ENCODE data around the gene METTL16. TPM values are rescaled to one million over a fixed set of nuclear protein-coding genes. Genes with fewer than 3 reads are reported as not detected.
"Not testable (repeated sequence)": the region's sequence is repeated elsewhere in the genome, so short reads cannot be mapped to it uniquely, and the experiment has no call there.

Gene METTL16, protein sequence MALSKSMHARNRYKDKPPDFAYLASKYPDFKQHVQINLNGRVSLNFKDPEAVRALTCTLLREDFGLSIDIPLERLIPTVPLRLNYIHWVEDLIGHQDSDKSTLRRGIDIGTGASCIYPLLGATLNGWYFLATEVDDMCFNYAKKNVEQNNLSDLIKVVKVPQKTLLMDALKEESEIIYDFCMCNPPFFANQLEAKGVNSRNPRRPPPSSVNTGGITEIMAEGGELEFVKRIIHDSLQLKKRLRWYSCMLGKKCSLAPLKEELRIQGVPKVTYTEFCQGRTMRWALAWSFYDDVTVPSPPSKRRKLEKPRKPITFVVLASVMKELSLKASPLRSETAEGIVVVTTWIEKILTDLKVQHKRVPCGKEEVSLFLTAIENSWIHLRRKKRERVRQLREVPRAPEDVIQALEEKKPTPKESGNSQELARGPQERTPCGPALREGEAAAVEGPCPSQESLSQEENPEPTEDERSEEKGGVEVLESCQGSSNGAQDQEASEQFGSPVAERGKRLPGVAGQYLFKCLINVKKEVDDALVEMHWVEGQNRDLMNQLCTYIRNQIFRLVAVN
- 10 to 100 TPM; 15.1 to 31.5 (median 20.3) TPM for total RNA-seq

DNA sequence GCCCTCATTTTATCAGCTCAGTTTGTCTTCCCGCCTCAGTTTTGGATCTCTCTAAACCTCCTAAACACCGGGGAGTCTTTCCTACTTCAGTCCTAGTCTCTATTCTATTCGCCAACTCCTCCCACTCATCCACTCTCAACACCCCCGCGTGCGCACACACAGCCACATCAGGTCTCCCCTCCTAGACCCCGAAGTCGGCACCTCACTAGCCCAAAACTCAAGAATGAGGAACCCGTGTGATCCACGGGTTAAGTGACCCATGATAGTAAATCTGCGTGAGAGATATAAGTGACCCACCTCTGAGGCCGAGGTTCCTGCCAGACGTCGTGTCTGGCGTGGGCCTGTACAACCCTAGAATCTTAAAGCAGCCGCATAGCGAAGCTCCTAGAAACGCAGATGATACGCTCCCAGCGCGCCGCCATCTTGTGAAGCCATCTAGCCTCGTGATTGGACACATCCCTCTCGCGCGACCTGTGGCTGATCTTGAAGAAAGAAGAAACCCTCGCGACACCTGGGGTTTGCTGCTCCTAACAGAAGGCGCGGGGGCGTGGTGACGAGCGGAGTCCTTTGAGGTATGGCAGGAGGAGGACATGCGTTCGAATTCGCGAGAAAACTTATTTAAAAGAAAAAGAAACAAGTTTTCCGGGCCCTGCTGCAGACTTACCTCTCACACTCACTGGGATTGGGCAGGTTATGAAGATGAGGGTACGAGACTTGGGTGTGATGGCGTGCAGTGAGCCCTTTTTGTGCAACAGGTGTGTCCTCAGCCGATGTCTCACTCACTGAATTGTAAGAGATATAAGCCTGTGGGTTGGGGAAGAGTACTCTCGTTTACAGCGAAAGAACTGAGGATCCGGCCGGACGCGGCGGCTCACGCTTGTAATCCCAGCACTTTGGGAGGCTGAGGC, at the start of gene METTL16:
Gene METTL16, minus strand, starts transcription at position 427 of the 908 bp plus-strand sequence. CDS start 9,557 bp downstream, outside the sequence.
- peak; percentile 97 to 99 (median 98) for ATAC-seq (replicated peaks in 6 of 8)
- peak within 1 kb of the TSS; percentile 94 to 99 for H3K27ac ChIP-seq
- 0 to 1% (median 0%) methylated on average over 1 to 25 of the region's 49 CpGs for WGBS, 10 experiments
- H3K4me1 ChIP-seq (replicated peaks in 1 of 2) = peaks cover 0 to 9% of the 10 kb centered on the region in 2 donors
- H3K4me3 ChIP-seq = peak within 1 kb of the TSS; percentile 68 to 96 (median 81)
- in situ Hi-C loops (cut with MboI; ENCODE audit: low pct_unique_long_range_greater_than_20kb in 2 of 9, low sequenced_read_pairs in 9 of 9, unreplicated experiment in 9 of 9) = no loop called here

DNA sequence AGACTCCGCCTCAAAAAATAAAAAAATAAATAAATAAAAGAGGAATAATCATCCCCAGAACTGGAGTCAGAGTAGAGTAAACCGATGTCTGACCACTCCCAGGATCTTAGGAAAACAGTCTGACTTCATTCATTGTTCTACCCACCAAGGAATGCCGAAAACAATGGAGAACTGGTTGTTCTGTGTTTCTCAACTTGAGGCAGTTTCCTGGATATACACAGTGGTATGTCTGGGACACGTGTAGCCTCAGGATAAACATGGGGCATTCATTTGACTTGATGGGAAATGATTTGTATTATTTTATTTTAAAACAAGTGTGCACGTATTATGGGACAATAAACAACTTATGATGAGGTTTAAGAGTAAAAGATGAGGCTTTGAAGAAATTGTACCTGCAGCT, 49.0 kb upstream of the METTL16 start:
- in situ Hi-C loops (cut with MboI; ENCODE audit: low pct_unique_long_range_greater_than_20kb in 2 of 9, low sequenced_read_pairs in 9 of 9, unreplicated experiment in 9 of 9) = no loop called here
- 56 to 100% (median 92%) methylated on average over 1 to 5 of the region's 5 CpGs; no CpG with 5 or more reads in 1 of the 10 experiments for WGBS, 10 experiments
- H3K4me3 ChIP-seq = no peak overlapping the region
- ATAC-seq (replicated peaks in 6 of 8) = no peak
- peaks cover 3 to 5% of the 10 kb centered on the region in 2 donors for H3K4me1 ChIP-seq (replicated peaks in 1 of 2)
- no peak overlapping the region for H3K27ac ChIP-seq

DNA sequence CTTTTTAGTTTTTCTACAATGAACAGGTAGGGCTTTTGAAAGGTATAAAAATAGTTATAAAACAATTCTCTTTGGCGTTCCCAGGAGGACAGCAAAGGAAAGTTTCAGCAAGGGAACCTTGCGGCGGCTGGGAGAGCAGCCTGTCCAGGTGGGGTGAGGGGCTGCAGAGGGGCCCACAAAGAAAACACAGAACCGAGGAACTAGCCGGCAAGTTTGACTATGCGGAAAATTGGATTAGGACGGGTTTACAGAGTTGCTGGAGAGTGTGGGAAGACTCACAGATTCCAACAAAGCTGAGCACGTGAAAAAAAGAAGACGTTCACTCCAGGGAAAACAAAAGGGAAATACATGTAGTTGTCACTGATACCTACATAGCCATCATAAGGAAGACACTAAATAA, 40.2 kb upstream of the METTL16 start:
- in situ Hi-C loops (cut with MboI; ENCODE audit: low pct_unique_long_range_greater_than_20kb in 2 of 9, low sequenced_read_pairs in 9 of 9, unreplicated experiment in 9 of 9) = no loop called here
- WGBS, 10 experiments = 0 to 58% (median 34%) methylated on average over 1 to 9 of the region's 9 CpGs; no CpG with 5 or more reads in 2 of the 10 experiments
- H3K4me1 ChIP-seq (replicated peaks in 1 of 2) = no peaks in the 10 kb centered on the region
- no peak overlapping the region for H3K4me3 ChIP-seq
- no peak for ATAC-seq (replicated peaks in 6 of 8)
- H3K27ac ChIP-seq = no peak overlapping the region

DNA sequence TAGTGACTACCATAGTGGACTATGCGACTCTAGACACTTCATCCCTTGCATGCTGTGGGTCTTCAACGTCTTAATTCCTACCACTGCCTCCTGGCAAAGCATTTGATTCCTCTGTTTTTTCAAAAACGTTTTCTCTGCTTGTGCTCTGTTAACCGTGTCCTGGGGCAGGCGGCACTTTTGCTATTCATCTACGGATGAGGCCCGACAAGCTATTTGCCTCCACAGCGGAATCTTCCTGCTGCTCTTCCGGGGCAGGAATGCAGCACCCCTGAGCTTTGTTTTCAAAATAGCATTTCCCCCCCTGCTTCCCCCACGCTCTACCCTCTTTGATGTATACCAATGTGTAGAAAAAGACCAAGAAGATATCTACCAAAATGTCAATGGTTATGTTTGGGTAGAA, 39.8 kb upstream of the METTL16 start:
- Histone ChIP-seq H3K4me3 (no peak overlapping the region), H3K27ac (no peak overlapping the region), H3K4me1 (replicated peaks in 1 of 2) (no peaks in the 10 kb centered on the region)
- WGBS, 10 experiments = 0 to 40% (median 24%) methylated on average over 1 to 10 of the region's 10 CpGs; no CpG with 5 or more reads in 1 of the 10 experiments
- in situ Hi-C loops (cut with MboI; ENCODE audit: low pct_unique_long_range_greater_than_20kb in 2 of 9, low sequenced_read_pairs in 9 of 9, unreplicated experiment in 9 of 9) = no loop called here
- no peak for ATAC-seq (replicated peaks in 6 of 8)

DNA sequence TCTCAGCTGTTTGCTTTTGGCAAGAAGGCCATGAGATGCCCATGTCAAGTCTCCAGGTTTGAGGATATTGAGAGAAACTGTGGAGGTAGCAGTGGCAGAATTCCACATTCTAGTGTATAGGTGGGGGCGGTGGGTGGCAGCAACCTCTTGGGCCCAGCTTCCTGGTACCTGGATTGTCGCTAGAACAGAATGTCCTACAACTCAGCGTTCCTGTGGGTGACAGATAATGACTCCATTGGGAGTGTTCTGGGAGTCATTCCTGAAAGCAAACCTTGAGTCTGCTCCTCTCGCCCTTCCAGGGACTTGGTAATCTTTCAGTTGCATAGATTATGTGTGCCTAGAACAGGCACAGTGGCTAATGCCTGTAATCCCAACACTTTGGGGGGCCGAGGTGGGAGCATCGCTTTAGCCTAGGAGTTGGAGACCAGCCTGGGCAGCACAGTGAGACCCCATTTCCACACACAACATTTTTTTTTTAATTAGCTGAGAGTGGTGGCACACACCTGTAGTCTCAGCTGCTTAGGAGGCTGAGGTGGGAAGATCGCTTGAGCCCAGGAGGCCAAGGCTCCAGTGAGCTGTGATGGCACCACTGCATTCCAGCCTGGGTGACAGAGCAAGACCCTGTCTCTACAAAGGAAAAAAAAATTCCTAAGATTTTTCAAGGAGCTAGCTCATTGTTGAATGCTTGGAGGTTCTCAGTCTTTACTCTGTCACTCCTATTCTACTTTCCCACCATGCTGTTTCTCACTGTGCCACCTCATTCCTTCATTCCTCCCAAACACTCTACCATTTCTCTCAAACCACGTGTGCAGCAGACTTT, 37.9 kb upstream of the METTL16 start:
- in situ Hi-C loops (cut with MboI; ENCODE audit: low pct_unique_long_range_greater_than_20kb in 2 of 9, low sequenced_read_pairs in 9 of 9, unreplicated experiment in 9 of 9) = no loop called here
- ATAC-seq (replicated peaks in 6 of 8) = no peak
- Histone ChIP-seq H3K4me1 (replicated peaks in 1 of 2) (no peaks in the 10 kb centered on the region), H3K27ac (no peak overlapping the region), H3K4me3 (no peak overlapping the region)
- 0 to 100% (median 75%) methylated on average over 1 to 6 of the region's 8 CpGs; no CpG with 5 or more reads in 2 of the 10 experiments for WGBS, 10 experiments

DNA sequence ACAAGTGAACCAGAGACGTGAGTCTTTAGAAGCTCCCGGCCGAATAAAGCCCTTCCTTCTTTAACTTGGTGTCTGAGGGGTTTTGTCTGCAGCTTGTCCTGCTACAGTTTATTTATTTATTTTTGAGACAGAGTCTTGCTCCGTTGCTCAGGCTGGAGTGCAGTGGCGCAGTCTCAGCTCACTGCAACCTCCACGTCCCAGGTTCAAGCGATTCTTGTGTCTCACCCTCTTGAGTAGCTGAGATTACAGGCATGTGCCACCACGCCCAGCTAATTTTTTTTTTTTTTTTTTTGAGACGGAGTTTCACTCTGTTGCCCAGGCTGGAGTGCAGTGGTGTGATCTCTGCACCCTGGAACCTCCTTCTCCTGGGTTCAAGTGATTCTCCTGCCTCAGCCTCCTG, 36.3 kb upstream of the METTL16 start:
- peak in 2 of 8 experiments; percentile 23 to 25 for ATAC-seq (replicated peaks in 6 of 8)
- in situ Hi-C loops (cut with MboI; ENCODE audit: low pct_unique_long_range_greater_than_20kb in 2 of 9, low sequenced_read_pairs in 9 of 9, unreplicated experiment in 9 of 9); H3K4me1 ChIP-seq (replicated peaks in 1 of 2); H3K27ac ChIP-seq; H3K4me3 ChIP-seq: not testable (repeated sequence)
- WGBS, 10 experiments = 70 to 90% (median 83%) methylated on average over 2 to 9 of the region's 9 CpGs; no CpG with 5 or more reads in 4 of the 10 experiments

DNA sequence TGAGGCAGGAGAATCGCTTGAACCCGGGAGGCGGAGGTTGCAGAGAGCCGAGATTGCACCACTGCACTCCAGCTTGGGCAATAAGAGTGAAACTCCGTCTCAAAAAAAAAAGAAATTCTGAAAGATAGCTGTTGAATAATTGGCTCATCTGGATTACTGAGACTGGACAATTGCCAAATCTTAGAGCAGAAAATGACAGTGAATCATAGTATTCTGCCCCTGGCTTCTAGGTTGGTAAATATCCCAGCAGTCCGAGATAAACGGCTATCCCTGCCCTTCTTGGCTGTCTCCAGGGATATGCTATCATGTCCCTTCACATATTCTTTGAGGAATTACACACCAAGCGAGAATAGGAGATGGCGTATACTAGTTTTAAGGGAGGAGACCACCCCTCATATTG, 35.5 kb upstream of the METTL16 start:
- WGBS, 10 experiments = 20 to 100% (median 92%) methylated on average over 1 to 9 of the region's 9 CpGs; no CpG with 5 or more reads in 1 of the 10 experiments

DNA sequence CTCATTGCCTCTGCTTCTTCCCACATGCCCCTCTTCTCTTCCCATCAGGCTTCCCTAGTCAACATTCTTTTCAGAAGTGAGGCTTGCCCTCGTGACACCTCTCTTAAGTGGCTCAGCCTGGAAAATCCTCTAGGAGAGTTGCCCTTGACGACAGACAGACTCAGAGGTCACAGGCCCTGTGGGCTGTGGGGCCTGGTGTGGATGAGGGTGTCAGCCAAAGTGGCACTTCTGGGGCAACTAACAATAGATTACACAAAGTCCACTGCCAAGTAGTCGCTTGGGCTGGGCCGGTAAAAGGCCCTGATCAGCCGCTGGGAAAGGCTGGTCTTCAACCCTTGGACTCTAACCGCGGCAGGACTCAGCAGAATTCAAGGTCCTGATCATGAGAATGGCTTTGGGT, 33.7 kb upstream of the METTL16 start:
- in situ Hi-C loops (cut with MboI; ENCODE audit: low pct_unique_long_range_greater_than_20kb in 2 of 9, low sequenced_read_pairs in 9 of 9, unreplicated experiment in 9 of 9) = no loop called here
- ATAC-seq (replicated peaks in 6 of 8) = no peak
- H3K4me3 ChIP-seq = no peak overlapping the region
- 20 to 88% (median 63%) methylated on average over 1 to 7 of the region's 7 CpGs; no CpG with 5 or more reads in 4 of the 10 experiments for WGBS, 10 experiments
- H3K4me1 ChIP-seq (replicated peaks in 1 of 2) = no peaks in the 10 kb centered on the region
- H3K27ac ChIP-seq = no peak overlapping the region

More for the DNA sequence above, 35.5 kb upstream of the METTL16 start:
- in situ Hi-C loops (cut with MboI; ENCODE audit: low pct_unique_long_range_greater_than_20kb in 2 of 9, low sequenced_read_pairs in 9 of 9, unreplicated experiment in 9 of 9) = no loop called here
- peak in 4 of 8 experiments; percentile 17 to 61 (median 38) for ATAC-seq (replicated peaks in 6 of 8)
- Histone ChIP-seq H3K27ac (no peak overlapping the region), H3K4me3 (no peak overlapping the region), H3K4me1 (replicated peaks in 1 of 2) (no peaks in the 10 kb centered on the region)

DNA sequence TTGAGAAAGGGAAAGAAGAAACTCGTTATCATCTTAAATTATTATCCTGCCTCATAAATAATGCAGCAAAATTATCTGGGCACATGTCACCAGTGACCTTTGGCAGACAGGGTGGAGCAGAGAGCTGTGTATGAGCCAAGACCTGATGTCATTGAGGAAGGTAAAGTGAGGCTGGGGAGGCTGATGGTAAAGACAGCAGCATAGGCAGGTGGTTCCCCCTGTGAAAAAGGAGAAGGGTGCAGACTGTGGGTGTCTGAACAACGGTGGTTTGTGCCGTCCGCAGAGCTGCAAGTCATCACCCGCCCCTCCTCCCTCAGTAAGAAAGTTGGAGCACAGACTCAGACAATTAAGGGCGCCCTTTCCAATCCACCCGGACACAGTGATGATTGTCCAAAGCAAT, 30.8 kb upstream of the METTL16 start:
- Histone ChIP-seq H3K4me3 (no peak overlapping the region), H3K4me1 (replicated peaks in 1 of 2) (peaks cover 0 to 2% of the 10 kb centered on the region in 2 donors), H3K27ac (no peak overlapping the region)
- WGBS, 10 experiments = 20 to 100% (median 77%) methylated on average over 1 to 6 of the region's 7 CpGs; no CpG with 5 or more reads in 2 of the 10 experiments
- ATAC-seq (replicated peaks in 6 of 8) = no peak
- in situ Hi-C loops (cut with MboI; ENCODE audit: low pct_unique_long_range_greater_than_20kb in 2 of 9, low sequenced_read_pairs in 9 of 9, unreplicated experiment in 9 of 9) = no loop called here

DNA sequence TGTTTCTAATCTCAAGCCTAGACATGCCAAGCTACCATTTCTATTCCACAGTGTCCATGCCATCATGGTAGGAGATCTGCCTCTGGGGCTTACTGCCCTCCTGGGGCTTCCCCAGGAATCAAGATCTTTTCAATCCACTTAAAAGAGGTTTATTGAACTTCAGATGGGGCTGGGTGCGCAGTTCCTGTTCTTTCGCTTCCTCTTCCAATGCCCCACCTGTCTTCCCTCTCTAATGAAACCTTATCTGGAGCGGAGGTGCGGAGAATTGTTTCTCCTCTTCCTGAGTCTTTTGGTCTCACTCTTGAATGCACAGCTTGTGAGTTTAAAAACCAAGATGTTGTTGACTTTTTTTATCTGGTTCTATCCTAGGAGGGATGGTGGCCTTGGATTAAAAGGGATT, 30.4 kb upstream of the METTL16 start:
- 80 to 100% (median 94%) methylated on average over 1 to 4 of the region's 4 CpGs; no CpG with 5 or more reads in 3 of the 10 experiments for WGBS, 10 experiments
- Histone ChIP-seq H3K4me1 (replicated peaks in 1 of 2) (peaks cover 0 to 2% of the 10 kb centered on the region in 2 donors), H3K4me3 (no peak overlapping the region), H3K27ac (no peak overlapping the region)
- in situ Hi-C loops (cut with MboI; ENCODE audit: low pct_unique_long_range_greater_than_20kb in 2 of 9, low sequenced_read_pairs in 9 of 9, unreplicated experiment in 9 of 9) = no loop called here
- ATAC-seq (replicated peaks in 6 of 8) = no peak

DNA sequence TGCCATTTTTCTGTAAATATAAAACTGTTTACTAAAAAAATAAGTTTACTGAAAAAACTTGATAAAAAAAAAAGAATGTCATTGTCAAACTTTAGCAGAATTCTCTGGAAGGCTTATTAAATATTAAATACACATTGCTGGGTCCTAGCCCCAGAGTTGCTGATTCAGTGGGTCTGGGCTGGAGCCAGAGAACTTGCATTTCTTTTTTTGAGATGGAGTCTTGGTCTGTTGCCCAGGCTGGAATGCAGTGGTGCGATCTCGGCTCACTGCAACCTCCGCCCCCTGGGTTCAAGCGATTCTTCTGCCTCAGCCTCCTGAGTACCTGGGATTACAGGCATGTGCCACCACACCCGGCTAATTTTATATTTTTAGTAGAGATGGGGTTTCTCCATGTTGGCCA, 25.9 kb upstream of the METTL16 start:
- 30 to 89% (median 64%) methylated on average over 1 to 5 of the region's 5 CpGs; no CpG with 5 or more reads in 4 of the 10 experiments for WGBS, 10 experiments
- H3K4me1 ChIP-seq (replicated peaks in 1 of 2); in situ Hi-C loops (cut with MboI; ENCODE audit: low pct_unique_long_range_greater_than_20kb in 2 of 9, low sequenced_read_pairs in 9 of 9, unreplicated experiment in 9 of 9); H3K4me3 ChIP-seq; H3K27ac ChIP-seq; ATAC-seq (replicated peaks in 6 of 8): not testable (repeated sequence)

DNA sequence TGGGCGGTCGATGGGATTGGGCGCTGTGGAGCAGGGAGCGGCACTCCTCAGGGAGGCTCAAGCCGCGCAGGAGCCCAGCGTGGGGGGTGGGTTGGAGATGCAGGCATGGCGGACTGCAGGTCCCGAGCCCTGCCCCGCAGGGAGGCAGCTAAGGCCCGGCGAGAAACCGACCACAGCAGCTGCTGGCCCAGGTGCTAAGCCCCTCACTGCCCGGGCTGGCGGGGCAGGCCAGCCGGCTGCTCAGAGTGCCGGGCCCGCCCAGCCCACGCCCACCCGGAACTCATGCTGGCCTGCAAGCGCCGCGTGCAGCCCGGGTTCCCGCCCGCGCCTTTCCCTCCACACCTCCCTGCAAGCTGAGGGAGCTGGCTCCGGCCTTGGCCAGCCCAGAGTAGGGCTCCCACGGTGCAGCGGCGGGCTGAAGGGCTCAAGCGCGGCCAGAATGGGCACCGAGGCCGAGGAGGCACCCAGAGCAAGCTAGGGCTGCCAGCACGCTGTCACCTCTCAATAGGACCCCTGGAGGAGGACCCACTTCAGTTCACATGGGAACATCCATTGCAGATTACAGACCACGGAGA, 20.5 kb upstream of the METTL16 start:
- WGBS, 10 experiments = 20 to 100% (median 97%) methylated on average over 1 to 8 of the region's 37 CpGs; no CpG with 5 or more reads in 4 of the 10 experiments

More for the DNA sequence above, 20.5 kb upstream of the METTL16 start:
- Histone ChIP-seq H3K27ac (no peak overlapping the region), H3K4me1 (replicated peaks in 1 of 2) (no peaks in the 10 kb centered on the region), H3K4me3 (no peak overlapping the region)
- in situ Hi-C loops (cut with MboI; ENCODE audit: low pct_unique_long_range_greater_than_20kb in 2 of 9, low sequenced_read_pairs in 9 of 9, unreplicated experiment in 9 of 9) = no loop called here
- no peak for ATAC-seq (replicated peaks in 6 of 8)

Measured in motor neuron (in vitro differentiated cells).